Transverse colon (tissue), 4 donors: ENCODE measurements around the gene MED14.

ENCODE experiments used
- EP300 ChIP-seq: sonication (generic); formaldehyde crosslinking; IDR thresholded peaks from one replicate; pipeline ENCODE4 v1.6.1; 2017; ENCODE audit warnings: antibody characterized with exemption, low read depth
- POLR2A ChIP-seq: fragments of 450-650 bp; IDR thresholded peaks from one replicate; pipeline ENCODE4 v1.6.1; 2016; ENCODE audit warnings: antibody characterized with exemption, mild to moderate bottlenecking, moderate library complexity
- POLR2AphosphoS5 ChIP-seq, 3 donors: sonication (generic); formaldehyde crosslinking; IDR thresholded peaks; one replicate each; pipeline ENCODE4 v1.6.1; 2016; ENCODE audit warnings: antibody characterized with exemption in 3 of 3
- TF ChIP-seq, protein P1 (sequence below), 5 experiments: fragments of 200-600 bp in 3 of 5; fragments of 450-650 bp in 2 of 5; sonication (generic) in 3 of 5; IDR thresholded peaks; 1 replicate in 2 of 5; 2 replicates in 3 of 5; pipeline ENCODE4 v1.5.1; 2016 to 2017; ENCODE audit warnings: antibody characterized with exemption in 5 of 5, inconsistent platforms in 3 of 5, mild to moderate bottlenecking in 2 of 5, moderate library complexity in 1 of 5

GRCh38 chrX:40687169-40687568 is 48.2 kb downstream of the MED14 start:
- TF ChIP-seq, protein P1, sequence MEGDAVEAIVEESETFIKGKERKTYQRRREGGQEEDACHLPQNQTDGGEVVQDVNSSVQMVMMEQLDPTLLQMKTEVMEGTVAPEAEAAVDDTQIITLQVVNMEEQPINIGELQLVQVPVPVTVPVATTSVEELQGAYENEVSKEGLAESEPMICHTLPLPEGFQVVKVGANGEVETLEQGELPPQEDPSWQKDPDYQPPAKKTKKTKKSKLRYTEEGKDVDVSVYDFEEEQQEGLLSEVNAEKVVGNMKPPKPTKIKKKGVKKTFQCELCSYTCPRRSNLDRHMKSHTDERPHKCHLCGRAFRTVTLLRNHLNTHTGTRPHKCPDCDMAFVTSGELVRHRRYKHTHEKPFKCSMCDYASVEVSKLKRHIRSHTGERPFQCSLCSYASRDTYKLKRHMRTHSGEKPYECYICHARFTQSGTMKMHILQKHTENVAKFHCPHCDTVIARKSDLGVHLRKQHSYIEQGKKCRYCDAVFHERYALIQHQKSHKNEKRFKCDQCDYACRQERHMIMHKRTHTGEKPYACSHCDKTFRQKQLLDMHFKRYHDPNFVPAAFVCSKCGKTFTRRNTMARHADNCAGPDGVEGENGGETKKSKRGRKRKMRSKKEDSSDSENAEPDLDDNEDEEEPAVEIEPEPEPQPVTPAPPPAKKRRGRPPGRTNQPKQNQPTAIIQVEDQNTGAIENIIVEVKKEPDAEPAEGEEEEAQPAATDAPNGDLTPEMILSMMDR (IDR thresholded peaks at IDR 0.05), result no peak
- TF ChIP-seq POLR2A, result no peak
- TF ChIP-seq POLR2AphosphoS5 (IDR thresholded peaks at IDR 0.05), result no peak
- TF ChIP-seq EP300, result no peak
